HG02840 (cell line): ENCODE data around the gene CROT.

ENCODE experiments used
- ATAC-seq: cut with Tn5 transposase; IDR thresholded peaks from one replicate; pipeline ENCODE4 v1.9.1; 2021; ENCODE audit warnings: mild to moderate bottlenecking, moderate library complexity, moderate number of reproducible peaks; ENCODE audit not compliant: unreplicated experiment, low FRiP score

CROT gene

DNA sequence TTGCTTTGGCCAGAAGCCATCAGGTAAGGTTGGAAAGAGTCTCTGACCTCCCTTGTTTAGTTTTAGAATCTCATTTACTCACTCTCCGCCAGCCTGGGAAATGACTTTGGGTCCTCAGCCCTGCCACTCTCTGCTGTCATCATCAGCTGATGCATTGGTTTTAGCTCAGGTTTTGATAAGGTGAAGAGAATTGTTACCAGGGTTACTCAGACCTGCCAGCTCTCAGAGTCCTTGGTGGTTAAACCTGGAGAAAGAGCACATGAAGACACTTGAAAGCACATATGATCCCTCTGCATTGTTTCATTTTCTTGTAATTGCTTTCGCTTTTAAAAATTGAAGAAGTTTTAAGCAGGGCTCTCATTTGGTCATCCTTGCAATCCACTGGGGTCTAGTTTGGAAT, 4.0 kb upstream of the CROT start:
- no peak for ATAC-seq

DNA sequence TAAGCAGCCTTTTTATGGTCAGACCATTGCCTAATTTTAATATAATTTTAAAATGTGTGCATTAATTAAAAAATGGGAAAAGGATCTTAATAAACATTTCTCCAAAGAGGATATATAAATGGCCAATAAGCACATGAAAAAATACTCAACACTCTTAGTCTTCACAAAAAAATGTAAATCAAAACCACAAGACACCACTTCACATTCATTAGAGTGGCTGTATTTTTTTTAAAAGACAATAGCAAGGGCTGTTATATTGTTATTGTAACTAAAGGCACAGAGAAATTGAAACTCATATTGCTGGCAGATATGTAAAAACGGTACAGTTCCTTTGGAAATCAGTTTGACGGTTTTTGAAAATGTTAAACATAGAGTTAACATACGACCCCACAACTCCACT, 3.2 kb upstream of the CROT start:
- ATAC-seq: no peak

DNA sequence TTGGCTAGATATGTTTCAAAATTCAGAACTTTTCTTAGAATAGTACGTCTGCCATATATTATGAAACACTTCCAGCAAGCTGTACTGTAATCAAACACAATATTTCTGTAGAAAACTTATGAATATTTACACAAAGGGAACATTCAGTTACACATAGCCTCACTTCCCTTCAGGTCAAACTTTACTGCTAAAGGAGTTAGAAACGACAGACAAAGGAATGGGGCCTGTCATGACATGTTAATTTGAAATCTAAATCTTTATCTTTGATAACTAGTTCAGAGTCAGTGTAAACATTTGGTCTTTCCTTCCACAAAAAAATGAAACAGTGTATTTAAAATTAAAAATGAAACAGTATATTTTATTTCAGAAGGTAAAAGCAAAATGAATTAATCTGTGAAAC, 1.0 kb upstream of the CROT start:
- no peak for ATAC-seq

DNA sequence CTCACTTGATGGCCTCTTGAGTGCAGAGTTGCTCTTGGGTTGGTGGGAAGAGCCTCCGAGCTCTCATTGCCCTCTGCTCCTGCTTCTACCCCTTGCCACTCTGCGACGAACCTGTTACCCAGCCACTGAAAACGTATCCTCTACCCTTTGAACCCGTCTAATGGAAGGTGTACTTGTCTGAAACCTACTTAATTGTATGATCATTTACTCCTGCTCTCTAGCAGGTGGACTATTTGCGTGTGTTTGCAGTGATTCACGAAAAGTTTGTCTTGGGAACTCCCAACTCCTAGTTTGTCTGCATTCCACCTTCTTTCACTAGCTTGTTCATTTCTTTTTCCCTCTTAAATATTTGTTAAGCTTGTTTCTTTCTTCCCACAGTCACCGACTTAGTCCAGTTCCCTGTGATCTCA, 503 bp downstream of the CROT start:
- ATAC-seq: peak; percentile 5

DNA sequence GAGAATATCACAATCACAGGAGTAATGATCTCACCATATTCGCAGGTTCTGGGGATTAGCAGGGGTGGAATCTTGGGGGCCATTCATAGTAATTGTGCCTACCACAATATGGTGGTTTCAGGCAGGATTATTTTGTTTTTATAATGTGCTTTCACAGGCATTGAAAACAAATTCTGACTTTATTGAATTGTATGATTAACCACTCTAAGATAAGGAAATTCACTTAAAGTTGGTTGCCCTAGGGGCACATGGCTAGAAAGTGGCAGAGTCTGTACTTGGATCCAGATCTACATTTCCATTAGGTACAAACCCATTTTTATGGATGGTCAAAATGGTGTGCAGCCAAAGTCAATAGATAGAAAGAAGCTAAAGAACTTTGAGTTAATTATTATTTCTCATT, 1.7 kb downstream of the CROT start:
- ATAC-seq: no peak

DNA sequence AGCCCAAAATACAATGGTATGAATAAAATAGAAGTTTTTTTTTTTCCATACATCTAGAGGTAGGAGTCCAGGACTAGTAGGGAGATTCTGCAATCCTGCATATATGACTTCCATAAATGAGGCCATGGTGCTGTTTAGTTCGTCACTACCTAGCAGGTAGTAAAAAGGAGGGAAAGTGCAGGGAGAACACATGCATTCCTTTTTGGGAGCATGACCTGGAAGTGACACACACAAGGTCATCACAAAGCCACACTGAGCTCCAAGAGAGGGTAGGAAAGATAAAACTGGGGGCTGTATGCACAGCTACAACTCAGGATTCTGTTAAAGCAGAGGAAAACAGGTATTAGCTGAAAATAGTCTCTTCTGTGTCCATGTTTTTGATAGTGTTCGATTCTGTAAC, 2.2 kb downstream of the CROT start:
- no peak for ATAC-seq

DNA sequence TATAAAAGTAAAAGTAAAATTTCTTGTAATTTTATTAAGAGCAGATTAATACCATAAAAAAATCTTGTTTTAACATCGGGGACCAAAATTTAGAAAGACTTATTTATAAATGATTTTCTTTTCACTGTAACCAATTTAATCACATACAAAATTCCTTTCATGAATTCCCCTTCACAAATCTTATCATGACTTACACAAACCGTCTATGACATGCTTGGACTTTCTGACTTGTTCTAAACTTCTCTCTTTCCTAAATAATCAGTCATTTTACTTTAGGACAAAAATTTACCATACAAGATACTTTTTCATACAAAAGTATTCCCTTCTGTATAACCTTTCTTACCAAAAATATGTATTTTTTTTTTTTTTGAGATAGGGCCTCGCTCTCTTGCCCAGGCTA, 9.3 kb downstream of the CROT start:
- no peak for ATAC-seq

DNA sequence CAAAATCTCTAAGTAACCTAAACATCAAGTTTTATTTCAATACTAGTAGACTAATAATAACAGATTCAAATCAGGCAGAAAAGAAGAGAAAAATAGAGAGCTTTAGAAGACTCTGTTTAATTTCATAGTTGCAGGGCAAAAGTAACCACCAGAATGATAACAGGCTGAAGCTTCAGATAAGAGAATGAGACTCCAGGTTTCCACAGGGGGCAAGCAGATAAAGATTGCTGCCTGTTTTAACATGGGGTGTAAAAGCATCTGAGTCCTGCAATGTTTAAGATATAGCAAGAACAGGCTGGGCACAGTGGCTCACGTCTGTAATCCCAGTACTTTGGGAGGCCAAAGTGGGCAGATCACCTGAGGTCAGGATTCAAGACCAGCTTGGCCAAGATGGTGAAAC, 11.0 kb downstream of the CROT start:
- ATAC-seq: no peak

DNA sequence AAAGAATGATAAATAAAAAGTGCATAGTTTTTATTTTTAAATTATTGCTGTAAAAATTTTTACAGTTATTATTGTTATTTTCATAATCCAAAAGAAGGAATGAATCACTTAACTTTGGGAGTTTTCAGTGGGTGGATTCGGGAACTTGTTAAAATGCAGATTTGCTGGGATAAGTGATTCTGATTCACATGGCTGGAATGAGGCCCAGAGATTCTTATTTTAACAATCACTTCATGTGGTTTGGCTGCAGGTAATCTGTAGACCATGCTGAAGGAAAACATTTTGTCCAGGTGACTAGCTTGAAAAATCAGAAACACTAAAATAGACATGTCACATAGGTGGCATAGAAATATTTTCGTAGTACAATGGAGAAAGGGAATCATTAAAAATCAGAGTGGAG, 13.9 kb downstream of the CROT start:
- no peak for ATAC-seq

DNA sequence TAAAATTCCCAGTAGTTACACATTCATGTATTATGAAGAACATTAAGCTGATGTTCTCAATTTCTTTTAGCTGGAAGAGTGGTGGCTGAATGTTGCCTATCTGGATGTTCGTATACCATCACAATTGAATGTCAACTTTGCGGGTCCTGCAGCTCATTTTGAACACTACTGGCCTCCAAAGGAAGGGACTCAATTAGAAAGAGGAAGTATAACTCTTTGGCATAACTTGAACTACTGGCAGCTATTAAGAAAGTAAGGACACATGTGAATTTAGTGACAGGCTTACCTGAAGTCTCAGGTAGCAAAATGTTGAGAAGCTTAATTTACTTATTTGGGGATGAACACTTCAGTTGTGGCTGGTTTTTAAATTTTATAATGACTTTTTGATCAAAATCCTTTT, 15.9 kb downstream of the CROT start:
- no peak for ATAC-seq

DNA sequence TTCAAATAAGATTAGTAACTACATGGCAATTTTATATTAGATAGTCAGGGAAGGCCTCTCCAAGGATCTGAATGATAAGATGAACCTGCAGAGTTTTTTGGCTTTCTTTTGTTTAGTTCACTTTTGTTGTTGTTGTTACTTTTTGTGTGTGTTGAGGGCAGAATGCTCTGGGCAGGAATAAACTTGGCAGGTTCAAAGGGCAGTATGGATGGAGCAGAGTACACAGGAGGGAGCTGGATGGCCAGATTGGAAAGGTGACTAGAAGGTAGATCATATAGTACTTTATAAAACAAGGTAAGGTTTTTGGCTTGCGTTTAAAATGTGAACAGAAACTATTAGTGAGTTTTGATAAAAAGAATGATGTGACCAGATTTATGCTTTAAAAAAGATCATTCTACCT, 17.9 kb downstream of the CROT start:
- ATAC-seq: no peak

DNA sequence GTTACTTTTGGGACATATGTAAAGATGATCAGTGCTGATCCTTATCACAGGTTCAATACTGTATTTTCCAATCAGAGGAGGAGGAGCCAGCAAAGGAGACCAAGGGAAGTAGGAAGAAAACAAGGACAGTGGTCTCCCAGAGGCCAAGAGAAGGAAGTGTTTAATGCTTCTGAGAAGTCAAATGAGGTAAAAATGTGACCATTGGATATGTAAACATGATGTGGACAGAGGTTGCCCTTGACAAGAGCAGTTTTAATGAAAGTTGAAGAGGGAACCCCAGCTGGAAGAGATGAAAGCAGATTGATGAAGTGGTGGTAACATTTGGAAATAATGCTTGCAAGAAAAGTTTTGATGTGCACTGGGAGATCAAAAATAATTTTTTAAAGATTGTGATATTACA, 18.8 kb downstream of the CROT start:
- ATAC-seq: no peak

DNA sequence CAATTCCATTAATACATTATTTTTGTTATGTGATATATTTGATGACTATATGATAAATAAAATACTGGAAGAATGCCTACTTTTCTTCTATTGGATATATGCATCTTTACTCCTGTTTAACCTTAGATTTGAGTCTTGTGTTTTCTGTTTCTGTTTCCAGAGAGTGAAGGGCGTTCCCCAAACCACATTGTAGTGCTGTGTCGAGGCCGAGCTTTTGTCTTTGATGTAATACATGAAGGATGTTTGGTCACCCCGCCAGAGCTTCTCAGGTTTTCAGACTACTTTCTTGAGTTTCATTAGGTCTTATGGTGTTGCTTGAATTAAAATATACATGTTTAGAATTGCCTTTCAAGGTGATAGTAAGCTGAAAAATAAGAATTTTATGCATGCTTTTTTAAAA, 23.8 kb downstream of the CROT start:
- no peak for ATAC-seq

DNA sequence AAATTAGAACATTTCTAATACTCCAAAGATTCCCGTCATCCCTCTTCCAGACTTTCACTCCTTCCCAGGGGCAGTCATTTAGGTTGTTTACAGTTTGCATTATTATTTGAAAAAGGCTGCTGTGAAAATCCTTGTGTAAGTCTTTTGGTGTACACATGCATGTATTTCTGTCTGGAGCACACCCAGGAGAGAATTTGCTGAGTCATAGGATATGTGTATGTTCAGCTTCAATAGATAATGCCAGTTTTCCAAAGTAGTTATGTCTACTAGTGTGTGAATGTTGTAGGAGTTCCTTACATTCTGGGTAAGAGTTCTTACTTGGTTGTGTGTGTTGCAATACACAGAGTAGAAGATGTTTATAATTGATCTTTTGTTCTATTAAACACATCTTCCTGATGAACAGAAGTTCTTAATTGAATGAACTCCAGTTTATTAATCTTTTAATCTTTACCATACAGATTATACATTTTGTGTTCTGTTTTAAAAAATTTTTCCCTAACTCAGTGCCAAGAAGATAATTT, 25.3 kb downstream of the CROT start:
- no peak for ATAC-seq

DNA sequence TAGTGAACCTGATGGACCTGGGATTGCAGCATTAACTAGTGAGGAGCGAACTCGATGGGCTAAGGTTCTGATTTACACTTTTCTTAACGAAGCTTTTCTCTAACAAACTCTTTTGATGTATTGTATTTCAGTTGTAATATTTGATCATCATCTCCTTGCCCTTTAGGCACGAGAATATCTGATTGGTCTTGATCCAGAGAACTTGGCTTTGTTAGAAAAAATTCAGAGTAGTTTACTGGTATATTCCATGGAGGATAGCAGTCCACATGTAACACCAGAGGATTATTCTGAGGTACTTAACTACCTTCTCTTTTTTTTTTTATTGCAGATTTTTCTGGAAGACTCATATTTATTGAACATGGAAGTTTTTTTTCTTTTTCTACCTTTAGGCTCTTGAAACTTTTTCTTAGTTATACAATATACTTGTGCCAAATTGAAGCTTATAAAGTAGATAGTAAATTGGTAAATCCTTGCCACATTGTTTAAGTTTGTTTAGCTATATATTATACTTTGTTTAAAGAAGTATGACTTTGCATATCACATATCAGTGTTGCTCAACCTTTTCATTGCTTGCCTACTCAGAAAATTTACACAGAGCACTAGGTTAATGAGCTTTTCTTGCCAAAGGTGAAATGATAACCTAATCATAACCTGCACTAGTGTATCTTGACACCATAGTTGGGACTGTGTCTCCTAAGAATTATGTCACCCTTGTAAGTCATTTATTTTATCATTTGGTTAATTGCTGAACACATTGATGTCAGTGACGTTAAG, 30.4 kb downstream of the CROT start:
- ATAC-seq: no peak

DNA sequence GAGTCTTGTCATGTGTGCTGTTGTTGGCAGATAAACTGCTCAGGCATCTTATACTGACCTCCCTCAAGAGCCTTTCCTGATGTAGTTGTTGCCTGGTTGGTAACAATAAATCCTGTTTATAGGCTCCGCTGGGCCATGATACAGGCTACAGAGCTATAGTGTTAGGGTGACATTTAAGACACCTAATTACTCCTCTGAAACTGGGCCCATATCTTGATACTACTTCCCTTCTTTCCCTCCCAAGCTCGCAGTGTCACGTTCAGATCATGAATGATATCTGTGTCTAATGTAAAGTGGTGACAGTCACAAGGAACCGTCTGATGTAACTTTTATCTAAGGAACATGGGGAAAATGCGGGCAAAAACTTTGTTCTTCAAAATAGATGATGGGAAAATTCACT, 35.4 kb downstream of the CROT start:
- no peak for ATAC-seq

DNA sequence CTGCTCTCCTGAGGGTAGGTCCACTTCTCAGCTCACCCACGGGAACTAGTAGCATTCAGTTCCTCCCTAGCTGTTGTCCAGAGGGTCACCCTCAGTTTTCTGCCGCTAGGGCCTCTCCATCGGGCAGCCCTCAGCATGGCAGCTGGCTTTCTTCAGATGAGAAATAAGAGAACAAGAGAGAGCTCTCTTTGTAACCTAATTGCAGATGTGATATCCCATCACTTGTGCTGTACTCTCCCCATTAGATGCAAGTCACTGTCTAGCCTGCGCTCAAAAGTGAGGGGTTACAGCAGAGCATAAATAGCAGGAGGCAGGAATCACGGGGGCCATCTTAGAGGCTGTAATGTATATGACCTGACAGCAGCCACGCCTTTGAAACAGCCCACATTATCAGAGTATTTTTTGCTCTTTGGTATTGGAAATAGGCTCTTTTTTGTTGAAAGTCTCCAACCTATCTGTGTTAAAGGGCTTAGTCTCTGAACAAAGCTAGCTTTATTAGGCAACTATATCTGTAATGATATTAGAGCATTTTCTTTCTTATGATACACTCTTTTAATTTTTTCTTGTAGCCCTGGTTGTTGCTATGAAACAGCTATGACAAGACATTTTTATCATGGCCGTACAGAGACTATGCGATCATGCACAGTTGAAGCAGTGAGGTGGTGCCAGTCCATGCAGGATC, 45.7 kb downstream of the CROT start:
- no peak for ATAC-seq

DNA sequence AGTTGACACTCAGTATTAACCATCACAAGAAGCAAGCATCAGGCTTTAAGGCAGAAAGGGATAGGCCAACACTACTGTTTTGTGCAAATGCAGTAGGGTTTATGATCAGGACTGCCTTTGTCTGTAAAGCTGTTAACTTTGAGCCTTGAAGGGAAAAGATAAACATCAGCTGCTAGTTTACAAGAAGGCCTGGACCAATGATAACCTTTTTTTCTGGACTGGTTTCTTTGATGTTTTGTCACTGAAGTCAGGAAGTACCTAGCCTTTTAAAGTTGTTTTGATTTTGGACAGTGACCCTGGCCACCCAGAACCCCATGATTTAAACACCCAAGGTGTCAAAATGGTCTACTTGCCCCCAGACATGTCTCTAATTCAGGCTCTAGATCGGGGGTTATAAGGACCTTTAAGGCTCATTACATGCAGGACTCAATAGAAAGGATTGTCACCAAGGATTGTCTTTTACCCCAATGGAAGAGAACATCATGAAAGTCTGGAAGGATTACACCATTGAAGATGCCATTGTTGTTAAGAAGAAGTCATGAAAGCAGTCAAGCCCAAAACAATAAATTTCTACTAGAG, 50.1 kb downstream of the CROT start:
- no peak for ATAC-seq

DNA sequence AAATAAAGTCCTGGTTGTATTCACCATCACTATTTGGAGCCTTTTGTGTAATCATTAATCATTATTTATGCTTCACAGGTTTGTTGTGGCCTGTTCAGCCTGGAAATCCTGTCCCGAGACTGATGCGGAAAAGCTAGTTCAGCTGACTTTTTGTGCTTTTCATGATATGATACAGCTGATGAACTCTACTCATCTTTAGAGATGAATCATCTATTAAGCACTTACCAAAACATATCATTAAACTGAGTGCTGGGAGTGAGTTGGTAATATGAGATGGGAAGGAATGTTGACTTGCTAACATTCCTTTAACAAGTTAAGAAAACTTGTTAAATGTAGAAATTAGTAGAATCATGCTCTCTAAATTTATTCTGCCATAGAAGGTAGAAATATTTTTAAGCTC, 53.0 kb downstream of the CROT start:
- ATAC-seq: no peak

DNA sequence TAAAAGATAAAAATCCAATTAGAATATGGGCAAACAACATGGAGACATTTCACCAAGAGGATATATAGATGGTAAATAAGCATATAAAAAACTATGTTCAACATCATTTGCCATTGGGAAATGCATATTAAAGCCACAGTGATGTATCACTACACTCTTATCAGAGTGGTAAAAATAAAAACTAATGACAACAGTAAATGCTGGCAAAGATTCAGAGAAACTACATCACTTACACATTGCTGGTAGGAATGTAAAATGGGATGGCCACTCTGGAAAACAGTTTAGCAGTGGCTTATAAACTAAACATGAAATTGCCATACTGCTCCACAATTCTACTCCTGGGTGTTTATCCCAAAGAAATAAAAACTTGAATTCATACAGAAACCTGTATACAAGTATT, 59.2 kb downstream of the CROT start:
- no peak for ATAC-seq

DNA sequence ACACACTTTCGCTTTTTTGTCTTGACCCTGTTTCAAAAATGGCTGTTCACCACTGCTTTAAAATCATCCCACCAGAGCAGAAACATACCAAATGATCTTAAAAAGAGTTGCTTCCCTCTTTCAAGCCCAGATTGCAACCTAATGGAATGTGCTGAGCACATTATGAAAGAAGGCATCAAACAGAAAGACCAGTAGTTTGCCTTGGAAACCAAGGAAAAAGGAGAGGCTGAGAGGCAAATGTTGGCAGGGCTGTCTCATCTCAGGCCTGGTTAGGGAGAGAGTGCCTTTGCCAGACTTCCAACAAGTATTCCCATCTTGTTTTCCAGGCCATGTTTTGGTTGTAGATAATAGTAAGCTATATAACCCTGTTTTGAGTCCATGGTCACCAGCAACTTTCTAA, 65.7 kb downstream of the CROT start:
- no peak for ATAC-seq

DNA sequence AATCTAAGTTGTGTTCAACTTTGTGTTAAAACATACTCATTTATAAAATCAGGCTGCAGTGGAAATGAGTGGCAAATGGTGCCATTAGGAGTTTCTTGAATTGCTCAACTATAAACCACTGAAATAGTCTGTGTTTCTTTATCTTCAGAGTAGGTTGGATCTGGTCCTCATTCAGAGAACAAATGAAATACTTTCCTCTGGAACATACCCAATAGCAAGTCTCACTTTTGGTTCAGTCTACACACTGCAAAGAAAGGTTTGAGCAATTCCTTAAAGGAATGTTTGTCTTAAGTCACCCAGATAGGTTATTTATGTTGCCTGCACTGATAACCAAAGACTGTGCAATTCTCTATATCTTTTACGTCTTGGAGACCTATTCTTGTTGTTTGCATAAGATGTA, 67.6 kb downstream of the CROT start:
- no peak for ATAC-seq
